MM.1S (cell line): ENCODE data around the gene BACE2.
"Not testable (repeated sequence)": the region's sequence is repeated elsewhere in the genome, so short reads cannot be mapped to it uniquely, and the experiment has no call there.

Experiments used
- DNase-seq: peaks from one replicate; pipeline ENCODE4 v3.0.0-alpha.2; 2015
- H2AFZ ChIP-seq: fragments of 300-600 bp; sonication (generic); 2 replicates; pipeline ENCODE4 v1.6.0; 2016; ENCODE audit warnings: antibody characterized with exemption, low read length
- H3F3A ChIP-seq: fragments of 300-600 bp; sonication (generic); 2 replicates; pipeline ENCODE4 v1.6.1; 2016; ENCODE audit warnings: mild to moderate bottlenecking, antibody characterized with exemption, low read length, moderate library complexity, mixed read lengths; ENCODE audit not compliant: insufficient read depth
- H3K27ac ChIP-seq: fragments of 300-600 bp; sonication (generic); 2 replicates; pipeline ENCODE4 v1.5.1; 2016; ENCODE audit warnings: mild to moderate bottlenecking, low read length
- H3K27me3 ChIP-seq: fragments of 300-600 bp; sonication (generic); replicated peaks from 2 replicates; pipeline ENCODE4 v1.6.0; 2016; ENCODE audit warnings: low read length; ENCODE audit not compliant: insufficient read depth
- H3K36me3 ChIP-seq: fragments of 300-600 bp; sonication (generic); replicated peaks from 2 replicates; pipeline ENCODE4 v1.6.1; 2016; ENCODE audit warnings: mild to moderate bottlenecking, low read length, mixed read lengths; ENCODE audit not compliant: insufficient read depth
- H3K4me1 ChIP-seq: fragments of 300-600 bp; sonication (generic); 2 replicates; pipeline ENCODE4 v1.6.1; 2016; ENCODE audit warnings: low read length, mixed read lengths
- H3K4me2 ChIP-seq: fragments of 300-600 bp; sonication (generic); 2 replicates; pipeline ENCODE4 v1.6.0; 2016; ENCODE audit warnings: low read depth, low read length
- H3K4me3 ChIP-seq: fragments of 300-600 bp; sonication (generic); 2 replicates; pipeline ENCODE4 v1.5.1; 2016; ENCODE audit warnings: low read length, mixed read lengths
- H3K79me2 ChIP-seq: fragments of 300-600 bp; sonication (generic); 2 replicates; pipeline ENCODE4 v1.6.1; 2016; ENCODE audit warnings: mixed run types, low read length, mixed read lengths
- H3K9ac ChIP-seq: fragments of 300-600 bp; sonication (generic); 2 replicates; pipeline ENCODE4 v1.6.1; 2016; ENCODE audit warnings: low read length, mixed read lengths
- H3K9me2 ChIP-seq: fragments of 300-600 bp; sonication (generic); replicated peaks from 2 replicates; pipeline ENCODE4 v1.6.1; 2016; ENCODE audit warnings: mild to moderate bottlenecking, low read length, mixed read lengths; ENCODE audit not compliant: insufficient read depth
- H3K9me3 ChIP-seq: fragments of 300-600 bp; sonication (generic); replicated peaks from 2 replicates; pipeline ENCODE4 v1.6.1; 2016; ENCODE audit warnings: mild to moderate bottlenecking, low read length, mixed read lengths; ENCODE audit not compliant: insufficient read depth
- H4K20me1 ChIP-seq: fragments of 300-600 bp; sonication (generic); 2 replicates; pipeline ENCODE4 v1.6.1; 2016; ENCODE audit warnings: mild to moderate bottlenecking, low read length, moderate library complexity, mixed read lengths; ENCODE audit not compliant: insufficient read depth
- EZH2 ChIP-seq: fragments of 300-600 bp; sonication (generic); optimal IDR thresholded peaks from 2 replicates; pipeline ENCODE3; 2017; ENCODE audit warnings: low read depth, mild to moderate bottlenecking, antibody characterized with exemption, low read length, mixed read lengths
- EZH2phosphoT487 ChIP-seq: fragments of 300-600 bp; sonication (generic); IDR thresholded peaks from 2 replicates; pipeline ENCODE4 v1.6.1; 2018; ENCODE audit warnings: antibody characterized with exemption, low read length
- TF ChIP-seq, protein P1 (sequence below): fragments of 300-600 bp; sonication (generic); IDR thresholded peaks from 2 replicates; pipeline ENCODE4 v1.5.1; 2016; ENCODE audit warnings: antibody characterized with exemption, low read length, mixed read lengths

BACE2 gene

DNA sequence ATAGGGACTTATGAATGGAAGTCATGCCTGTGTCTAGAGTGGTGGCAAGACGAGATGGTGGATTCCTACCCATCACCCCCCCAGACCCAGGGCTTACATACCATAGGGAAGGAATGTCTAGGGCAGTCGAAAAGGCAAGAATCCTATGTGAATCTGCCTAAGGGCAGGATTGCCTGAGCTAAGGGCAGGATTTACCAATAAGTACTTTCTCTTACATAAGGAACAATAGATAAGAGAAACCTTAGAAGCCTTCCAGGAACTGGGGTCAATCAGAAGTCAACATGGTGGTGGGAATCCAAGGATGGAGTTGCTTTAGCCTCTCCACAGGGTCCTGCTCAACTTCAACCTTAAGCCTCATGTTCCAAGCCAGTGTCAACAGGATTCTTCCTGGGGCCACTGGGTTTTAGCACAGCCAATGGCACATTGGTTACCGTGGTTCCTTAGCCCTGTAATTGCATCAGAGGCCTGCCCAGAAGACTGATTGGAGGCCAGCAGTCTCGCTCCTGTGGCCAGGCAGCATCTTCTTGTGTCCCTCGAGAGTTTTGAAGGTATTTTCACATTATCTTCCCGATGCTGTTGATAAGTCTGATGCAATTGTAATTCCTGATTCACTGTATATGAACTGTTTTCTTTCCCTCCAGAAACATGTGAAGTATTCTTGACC, 20.7 kb downstream of the BACE2 start:
- Histone ChIP-seq H3F3A (no peaks in the 10 kb centered on the region), H3K9me3 (no peaks in the 10 kb centered on the region), H4K20me1 (no peaks in the 10 kb centered on the region), H3K27ac (no peak overlapping the region), H3K4me3 (no peak overlapping the region), H3K79me2 (no peaks in the 10 kb centered on the region), H3K4me2 (no peak overlapping the region), H2AFZ (no peak overlapping the region), H3K4me1 (no peaks in the 10 kb centered on the region), H3K9ac (no peak overlapping the region), H3K27me3 (no peaks in the 10 kb centered on the region), H3K9me2 (no peaks in the 10 kb centered on the region), H3K36me3 (no peaks in the 10 kb centered on the region)
- TF ChIP-seq EZH2phosphoT487 (no peak), EZH2 (no peak)
- TF ChIP-seq, protein P1, sequence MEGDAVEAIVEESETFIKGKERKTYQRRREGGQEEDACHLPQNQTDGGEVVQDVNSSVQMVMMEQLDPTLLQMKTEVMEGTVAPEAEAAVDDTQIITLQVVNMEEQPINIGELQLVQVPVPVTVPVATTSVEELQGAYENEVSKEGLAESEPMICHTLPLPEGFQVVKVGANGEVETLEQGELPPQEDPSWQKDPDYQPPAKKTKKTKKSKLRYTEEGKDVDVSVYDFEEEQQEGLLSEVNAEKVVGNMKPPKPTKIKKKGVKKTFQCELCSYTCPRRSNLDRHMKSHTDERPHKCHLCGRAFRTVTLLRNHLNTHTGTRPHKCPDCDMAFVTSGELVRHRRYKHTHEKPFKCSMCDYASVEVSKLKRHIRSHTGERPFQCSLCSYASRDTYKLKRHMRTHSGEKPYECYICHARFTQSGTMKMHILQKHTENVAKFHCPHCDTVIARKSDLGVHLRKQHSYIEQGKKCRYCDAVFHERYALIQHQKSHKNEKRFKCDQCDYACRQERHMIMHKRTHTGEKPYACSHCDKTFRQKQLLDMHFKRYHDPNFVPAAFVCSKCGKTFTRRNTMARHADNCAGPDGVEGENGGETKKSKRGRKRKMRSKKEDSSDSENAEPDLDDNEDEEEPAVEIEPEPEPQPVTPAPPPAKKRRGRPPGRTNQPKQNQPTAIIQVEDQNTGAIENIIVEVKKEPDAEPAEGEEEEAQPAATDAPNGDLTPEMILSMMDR = no peak
- no peak for DNase-seq

DNA sequence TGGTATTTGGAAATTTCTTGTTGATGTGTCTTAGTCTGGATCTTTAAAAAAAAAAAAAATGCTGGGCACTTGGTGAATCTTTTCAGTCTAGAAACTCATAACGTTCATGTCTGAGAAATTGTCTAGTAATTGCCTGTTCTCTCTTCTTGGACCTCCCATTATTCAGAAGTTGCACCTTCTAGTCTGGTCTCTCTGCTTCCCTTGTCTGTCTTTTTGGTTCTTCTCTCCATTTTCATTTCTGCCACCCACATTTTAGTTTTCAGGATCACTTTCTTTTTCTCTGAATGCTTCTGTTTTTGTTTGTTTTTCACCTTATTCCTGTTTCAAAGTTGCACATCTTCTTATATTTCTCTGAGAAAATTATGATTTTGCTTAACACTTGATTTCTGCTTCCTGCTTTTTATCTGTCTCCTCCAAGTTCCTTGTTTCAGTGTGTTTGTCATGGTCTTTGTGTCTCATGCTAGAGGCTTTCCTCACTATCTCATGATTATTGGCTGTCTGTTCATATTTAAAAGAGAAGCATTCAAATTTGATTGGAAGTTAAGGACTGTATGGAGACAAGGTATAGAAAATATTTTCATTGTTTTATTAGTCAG, 21.3 kb downstream of the BACE2 start:
- Histone ChIP-seq H3K9ac (no peak overlapping the region), H3K4me1 (no peaks in the 10 kb centered on the region), H3K9me2 (no peaks in the 10 kb centered on the region), H3K9me3 (no peaks in the 10 kb centered on the region), H3K4me3 (no peak overlapping the region), H3K27ac (no peak overlapping the region), H3K36me3 (no peaks in the 10 kb centered on the region), H3K27me3 (no peaks in the 10 kb centered on the region), H3F3A (no peaks in the 10 kb centered on the region), H2AFZ (no peak overlapping the region), H3K79me2 (no peaks in the 10 kb centered on the region), H4K20me1 (no peaks in the 10 kb centered on the region), H3K4me2 (no peak overlapping the region)
- DNase-seq = no peak
- TF ChIP-seq, protein P1 = no peak
- TF ChIP-seq EZH2 (no peak), EZH2phosphoT487 (no peak)

DNA sequence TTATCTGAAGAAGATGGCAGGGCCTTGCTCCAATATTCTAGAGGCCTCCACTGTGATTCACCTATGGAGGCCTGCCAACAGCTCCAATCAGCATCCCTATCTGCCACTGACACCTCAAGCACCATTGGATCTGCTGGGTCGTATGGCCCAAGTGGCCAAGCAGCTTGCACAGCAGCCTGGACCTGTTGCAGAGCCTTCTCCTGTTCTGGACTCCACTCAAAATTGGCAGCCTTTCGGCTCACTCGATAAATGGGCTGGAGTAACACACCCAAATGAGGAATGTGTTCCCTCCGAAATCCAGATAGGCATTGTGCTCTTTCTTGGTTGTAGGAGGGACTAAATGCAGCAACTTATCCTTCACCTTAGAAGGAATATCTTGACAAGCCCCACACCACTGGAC, 24.6 kb downstream of the BACE2 start:
- not testable (repeated sequence) for H4K20me1 ChIP-seq, H3K36me3 ChIP-seq, H3K4me3 ChIP-seq, H3K9ac ChIP-seq, H2AFZ ChIP-seq, H3F3A ChIP-seq, H3K27ac ChIP-seq, H3K9me3 ChIP-seq, H3K79me2 ChIP-seq, H3K4me1 ChIP-seq, DNase-seq, H3K9me2 ChIP-seq, H3K4me2 ChIP-seq, H3K27me3 ChIP-seq

DNA sequence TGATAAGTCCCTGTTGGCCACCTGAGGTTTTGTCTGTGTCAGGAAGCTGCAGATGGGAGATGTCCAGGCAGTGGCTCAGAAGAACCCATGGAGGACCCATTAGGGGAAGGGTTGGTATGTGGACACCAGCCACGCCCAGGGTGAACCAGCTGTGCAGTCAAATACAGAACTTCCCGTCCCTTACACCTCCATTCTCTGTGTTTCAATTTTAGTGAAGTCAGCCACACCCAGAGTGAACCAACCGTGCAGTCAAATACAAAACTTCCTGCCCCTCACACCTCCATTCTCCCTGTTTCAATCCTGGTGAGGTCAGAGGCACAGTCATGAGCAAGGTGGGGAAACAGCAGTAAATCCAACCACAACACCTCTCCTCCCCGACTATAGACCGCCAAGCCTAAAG, 27.4 kb downstream of the BACE2 start:
- TF ChIP-seq, protein P1 = no peak
- TF ChIP-seq EZH2 = no peak
- TF ChIP-seq EZH2phosphoT487 = no peak
- Histone ChIP-seq H3K9me2 (no peaks in the 10 kb centered on the region), H3K4me1 (no peaks in the 10 kb centered on the region), H3K9ac (no peak overlapping the region), H4K20me1 (no peaks in the 10 kb centered on the region), H2AFZ (no peak overlapping the region), H3K27me3 (no peaks in the 10 kb centered on the region), H3K4me2 (no peak overlapping the region), H3K4me3 (no peak overlapping the region), H3K79me2 (no peaks in the 10 kb centered on the region), H3K27ac (no peak overlapping the region), H3K36me3 (no peaks in the 10 kb centered on the region), H3F3A (no peaks in the 10 kb centered on the region), H3K9me3 (no peaks in the 10 kb centered on the region)
- no peak for DNase-seq
